HL-60 (cell line): ENCODE results near the gene ZBTB49.

Source experiments
- GABPA ChIP-seq: IDR thresholded peaks from 2 replicates; pipeline ENCODE4 v1.6.1; 2012; ENCODE audit warnings: low read depth
- TF ChIP-seq, protein P1 (sequence below): IDR thresholded peaks from one replicate; pipeline ENCODE4 v1.5.1; 2011; ENCODE audit warnings: low read length, control low read depth, inconsistent platforms; ENCODE audit not compliant: insufficient read depth

DNA sequence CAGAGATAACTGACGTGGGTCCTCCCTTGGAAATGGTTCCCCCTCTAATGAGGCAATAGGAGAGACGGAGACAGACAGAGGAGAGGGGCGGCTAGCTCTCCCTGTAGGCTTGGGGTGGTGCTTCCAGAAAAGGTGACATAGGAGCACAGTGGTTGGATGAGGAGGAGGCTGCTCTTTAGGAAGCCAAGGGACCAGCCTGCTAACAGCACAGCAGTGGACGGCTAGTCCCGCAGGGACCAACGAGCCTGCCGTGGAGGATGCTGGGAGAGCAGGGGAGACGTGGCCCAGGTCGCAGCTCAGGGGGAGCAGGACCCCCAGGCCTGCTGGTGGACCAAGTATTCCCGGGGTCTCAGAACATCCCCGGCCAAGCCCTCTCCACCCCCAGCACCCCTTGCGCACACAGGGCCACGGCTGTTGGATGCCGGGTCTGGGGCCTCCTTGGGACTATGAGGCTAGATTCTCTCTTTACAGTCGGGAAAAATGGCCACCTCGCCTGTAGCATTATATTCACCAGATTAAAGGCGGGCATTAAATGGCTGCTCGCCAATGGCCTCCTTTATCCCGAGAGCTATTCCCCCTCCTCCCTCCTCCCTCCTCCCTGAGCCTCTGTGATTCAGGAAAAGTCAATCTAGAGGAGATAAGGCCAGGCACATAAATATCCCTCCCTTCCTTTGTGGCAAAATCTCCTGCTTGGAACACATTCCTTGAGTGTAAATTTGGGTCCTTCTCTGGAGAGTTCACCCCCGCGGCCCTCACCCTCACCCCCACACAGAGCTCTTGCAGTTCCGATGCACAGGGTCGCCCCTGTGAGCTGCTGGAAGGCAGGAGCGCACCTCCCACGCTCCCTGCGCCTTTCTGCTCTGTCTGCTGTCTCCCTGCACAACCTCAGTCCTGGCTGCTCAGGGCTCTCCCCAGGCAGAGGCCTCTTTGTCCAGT lies 66.3 kb downstream of the ZBTB49 start:
- TF ChIP-seq, protein P1, sequence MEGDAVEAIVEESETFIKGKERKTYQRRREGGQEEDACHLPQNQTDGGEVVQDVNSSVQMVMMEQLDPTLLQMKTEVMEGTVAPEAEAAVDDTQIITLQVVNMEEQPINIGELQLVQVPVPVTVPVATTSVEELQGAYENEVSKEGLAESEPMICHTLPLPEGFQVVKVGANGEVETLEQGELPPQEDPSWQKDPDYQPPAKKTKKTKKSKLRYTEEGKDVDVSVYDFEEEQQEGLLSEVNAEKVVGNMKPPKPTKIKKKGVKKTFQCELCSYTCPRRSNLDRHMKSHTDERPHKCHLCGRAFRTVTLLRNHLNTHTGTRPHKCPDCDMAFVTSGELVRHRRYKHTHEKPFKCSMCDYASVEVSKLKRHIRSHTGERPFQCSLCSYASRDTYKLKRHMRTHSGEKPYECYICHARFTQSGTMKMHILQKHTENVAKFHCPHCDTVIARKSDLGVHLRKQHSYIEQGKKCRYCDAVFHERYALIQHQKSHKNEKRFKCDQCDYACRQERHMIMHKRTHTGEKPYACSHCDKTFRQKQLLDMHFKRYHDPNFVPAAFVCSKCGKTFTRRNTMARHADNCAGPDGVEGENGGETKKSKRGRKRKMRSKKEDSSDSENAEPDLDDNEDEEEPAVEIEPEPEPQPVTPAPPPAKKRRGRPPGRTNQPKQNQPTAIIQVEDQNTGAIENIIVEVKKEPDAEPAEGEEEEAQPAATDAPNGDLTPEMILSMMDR, result no peak
- no peak for TF ChIP-seq GABPA
